GM10248 (cell line): ENCODE measurements around the gene RANBP3.

Experiments used
- CTCF ChIA-PET: fragments of 300-600 bp; sonication (Branson Sonifier 250); formaldehyde crosslinking; extraction: SDS; loops from one replicate; lab custom pipeline; 2021; ENCODE audit warnings: antibody characterized with exemption; lab: Yijun Ruan, JAX
- POLR2A ChIA-PET: fragments of 350-650 bp; sonication (Branson Sonifier 250); formaldehyde crosslinking; extraction: SDS; loops from one replicate; lab custom pipeline; 2020; ENCODE audit warnings: antibody characterized with exemption; lab: Yijun Ruan, JAX
- DNase-seq: peaks from one replicate; pipeline ENCODE4 v3.0.0; 2012; ENCODE audit errors: extremely low spot score
- TF ChIP-seq, protein P1 (sequence below): IDR thresholded peaks from 2 replicates; pipeline ENCODE4 v1.5.1; 2012; ENCODE audit warnings: mild to moderate bottlenecking, low read depth; ENCODE audit errors: extremely low read depth, missing control alignments, control extremely low read depth

The RANBP3 gene

DNA sequence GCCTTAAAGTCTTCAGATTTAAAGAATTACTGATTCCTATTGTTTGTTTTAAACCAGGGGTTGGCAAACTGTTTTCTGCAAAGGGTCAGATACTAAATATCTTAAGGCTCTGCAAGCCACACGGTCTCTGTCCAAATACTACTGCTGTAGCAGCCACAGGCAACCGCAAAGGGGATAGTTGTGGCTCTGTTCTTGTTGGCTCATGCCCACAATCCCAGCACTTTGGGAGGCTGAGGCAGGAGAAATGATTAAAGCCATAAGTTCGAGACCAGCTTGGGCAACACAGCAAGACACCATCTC, 22.4 kb downstream of the RANBP3 start:
- DNase-seq, result no peak
- ChIA-PET POLR2A (no interaction called here), CTCF (interaction anchor here (1.0 to 12.0 kb wide), 4 partner anchors 9 to 67 kb away, joined by 3 to 88 read pairs (median 12); no protein-coding TSS in a partner anchor)
- TF ChIP-seq, protein P1, sequence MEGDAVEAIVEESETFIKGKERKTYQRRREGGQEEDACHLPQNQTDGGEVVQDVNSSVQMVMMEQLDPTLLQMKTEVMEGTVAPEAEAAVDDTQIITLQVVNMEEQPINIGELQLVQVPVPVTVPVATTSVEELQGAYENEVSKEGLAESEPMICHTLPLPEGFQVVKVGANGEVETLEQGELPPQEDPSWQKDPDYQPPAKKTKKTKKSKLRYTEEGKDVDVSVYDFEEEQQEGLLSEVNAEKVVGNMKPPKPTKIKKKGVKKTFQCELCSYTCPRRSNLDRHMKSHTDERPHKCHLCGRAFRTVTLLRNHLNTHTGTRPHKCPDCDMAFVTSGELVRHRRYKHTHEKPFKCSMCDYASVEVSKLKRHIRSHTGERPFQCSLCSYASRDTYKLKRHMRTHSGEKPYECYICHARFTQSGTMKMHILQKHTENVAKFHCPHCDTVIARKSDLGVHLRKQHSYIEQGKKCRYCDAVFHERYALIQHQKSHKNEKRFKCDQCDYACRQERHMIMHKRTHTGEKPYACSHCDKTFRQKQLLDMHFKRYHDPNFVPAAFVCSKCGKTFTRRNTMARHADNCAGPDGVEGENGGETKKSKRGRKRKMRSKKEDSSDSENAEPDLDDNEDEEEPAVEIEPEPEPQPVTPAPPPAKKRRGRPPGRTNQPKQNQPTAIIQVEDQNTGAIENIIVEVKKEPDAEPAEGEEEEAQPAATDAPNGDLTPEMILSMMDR, result no peak

DNA sequence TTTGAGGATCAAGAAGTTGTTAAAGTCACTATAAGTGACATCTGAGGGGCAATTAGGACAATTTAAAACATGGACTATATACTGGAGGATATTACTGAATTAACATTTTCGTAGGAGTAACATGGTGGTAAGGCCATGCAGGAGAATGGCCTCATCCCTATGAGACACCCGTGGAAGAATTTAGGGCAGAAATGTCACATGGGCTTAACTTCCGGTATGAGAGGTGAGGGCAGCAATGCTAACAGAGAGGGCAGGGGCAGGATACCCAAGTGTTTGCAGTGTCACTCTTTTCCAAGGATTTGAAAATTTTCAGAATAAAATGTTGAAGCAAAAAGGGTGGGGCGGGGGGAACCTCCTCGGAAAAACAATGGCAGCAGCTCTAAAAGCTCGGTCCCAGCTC, 23.6 kb downstream of the RANBP3 start:
- POLR2A ChIA-PET, result no interaction called here
- TF ChIP-seq, protein P1, result no peak
- CTCF ChIA-PET, result interaction anchor here (5.4 to 12.0 kb wide), 2 partner anchors 13 to 69 kb away, joined by 20 to 88 read pairs; no protein-coding TSS in a partner anchor
- DNase-seq, result no peak

DNA sequence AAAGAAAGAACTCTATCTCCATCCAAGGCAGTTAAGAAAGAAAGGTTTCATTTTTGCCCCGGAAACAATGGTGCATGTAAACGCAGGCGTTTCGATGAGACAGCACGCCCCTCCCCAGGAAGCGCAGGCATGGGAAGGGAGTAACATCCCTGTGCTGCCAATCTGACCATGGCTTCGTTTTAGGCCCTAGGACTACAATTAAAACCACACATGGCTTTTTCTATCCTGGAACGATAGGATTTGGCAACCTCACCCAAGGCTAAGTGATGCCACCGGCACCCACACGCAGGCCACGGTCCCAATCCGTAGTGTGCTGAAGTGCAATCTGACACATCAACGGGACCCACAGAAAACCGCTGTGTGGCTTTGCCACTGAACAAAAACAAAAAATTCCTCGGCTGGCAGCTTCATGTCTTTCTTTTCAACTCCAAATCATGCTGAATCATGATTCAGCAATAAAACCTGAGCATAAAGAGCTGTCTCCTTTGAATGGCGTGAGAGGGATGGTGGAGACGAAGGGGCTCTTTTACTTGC, 24.2 kb downstream of the RANBP3 start:
- no peak for DNase-seq
- TF ChIP-seq, protein P1, result no peak
- ChIA-PET CTCF (interaction anchor here (1.8 to 12.0 kb wide), 3 partner anchors 10 to 69 kb away, joined by 5 to 88 read pairs (median 20); no protein-coding TSS in a partner anchor), POLR2A (no interaction called here)

DNA sequence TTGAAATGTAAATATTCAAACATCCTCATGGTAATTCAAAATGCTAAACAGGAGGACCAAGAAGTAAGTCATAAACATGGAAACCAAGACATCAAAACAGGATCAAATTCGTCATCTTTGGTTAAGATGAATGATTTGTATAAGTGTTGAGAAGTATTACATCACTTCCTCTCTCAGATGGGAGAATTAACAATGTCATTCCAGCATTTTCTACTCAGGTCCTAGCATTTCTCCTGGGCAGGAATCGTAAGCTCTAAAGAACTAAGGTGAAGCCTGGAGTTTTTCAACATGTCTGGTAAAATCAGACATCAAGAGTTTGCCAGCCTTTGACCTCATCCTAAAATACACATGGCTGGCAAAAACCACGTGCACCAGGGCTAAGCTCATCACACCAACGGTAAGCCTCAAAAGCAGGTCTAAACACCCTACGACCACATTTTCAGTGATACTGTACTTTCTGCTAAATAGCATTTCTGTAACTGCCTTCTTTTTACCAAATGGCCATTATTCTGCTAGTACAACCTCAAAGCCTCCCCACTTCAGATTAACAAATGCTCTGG, 24.8 kb downstream of the RANBP3 start:
- ChIA-PET POLR2A (no interaction called here), CTCF (interaction anchor here (1.0 to 12.0 kb wide), 5 partner anchors 9 to 69 kb away, joined by 3 to 88 read pairs (median 5); no protein-coding TSS in a partner anchor)
- DNase-seq, result no peak
- TF ChIP-seq, protein P1, result no peak

DNA sequence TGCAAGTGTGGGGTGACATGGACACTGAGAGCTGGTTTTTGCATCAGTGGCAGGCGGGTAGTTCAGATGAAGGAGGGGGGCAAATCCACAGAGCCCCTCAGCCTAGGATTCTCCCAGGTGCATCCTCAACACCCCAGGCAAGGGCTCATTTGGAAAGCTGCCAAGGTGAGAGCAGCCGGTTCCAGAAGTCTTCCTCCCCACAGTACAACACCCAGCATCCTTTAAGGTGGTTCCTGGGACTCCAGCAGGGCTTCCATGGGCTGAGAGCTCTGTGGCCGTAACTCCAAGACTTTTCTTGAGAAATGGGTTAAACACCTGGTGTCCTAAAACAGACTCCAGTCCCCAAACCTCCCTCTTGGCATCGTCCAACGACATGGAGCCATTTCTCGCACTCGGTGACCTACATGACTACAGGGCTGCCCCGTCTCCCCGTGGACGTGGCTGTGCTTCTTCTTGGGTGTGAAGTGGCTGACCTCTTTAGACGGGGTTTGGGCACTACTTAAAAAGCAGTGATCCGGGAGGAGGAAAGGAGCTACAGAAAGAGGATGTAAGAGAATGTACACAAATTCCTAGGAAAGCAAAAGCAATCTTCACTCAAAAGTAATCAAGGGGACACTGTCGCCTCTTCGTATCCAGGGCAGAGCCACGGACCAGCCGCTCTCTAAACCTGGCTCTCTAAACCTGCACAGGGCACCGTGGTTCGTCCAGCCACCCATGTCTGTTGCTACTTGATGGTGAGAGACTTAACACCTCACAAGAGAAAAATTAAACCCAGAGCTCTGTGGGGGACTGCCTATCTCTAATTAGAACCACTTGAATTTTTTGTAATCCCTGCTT, 25.5 kb downstream of the RANBP3 start:
- ChIA-PET POLR2A (no interaction called here), CTCF (interaction anchor here (0.8 to 12.0 kb wide), 8 partner anchors 8 to 148 kb away, joined by 3 to 88 read pairs (median 5); partner anchors contain the start of gene NRTN)
- TF ChIP-seq, protein P1, result no peak
- no peak for DNase-seq

DNA sequence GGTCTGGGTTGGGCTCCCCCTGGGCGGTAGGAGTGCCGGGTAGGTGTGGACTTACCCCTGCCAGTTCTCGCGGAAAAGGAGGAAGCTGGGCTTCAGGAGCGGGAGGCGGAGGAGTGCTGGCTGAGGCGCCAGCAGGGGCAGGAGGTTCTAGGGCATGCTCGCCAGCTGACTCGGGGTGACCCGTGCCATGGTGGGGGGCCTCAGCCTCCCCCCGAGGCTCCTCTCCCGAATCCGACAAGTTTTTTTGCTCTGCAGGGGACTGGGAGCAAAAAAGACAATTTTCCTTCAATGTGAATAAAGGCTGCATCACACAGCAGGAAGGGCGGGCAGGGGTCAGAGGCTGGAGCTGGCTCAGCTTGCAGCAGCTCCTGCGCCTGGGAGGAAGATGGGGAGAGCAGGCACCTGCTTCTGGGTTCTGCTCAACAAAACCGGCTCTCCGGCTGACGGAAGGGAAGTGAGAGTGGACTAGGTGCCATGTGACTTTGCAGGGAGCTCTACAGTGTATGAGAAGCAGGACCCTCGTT, 26.5 kb downstream of the RANBP3 start:
- peak; percentile 64 for DNase-seq
- POLR2A ChIA-PET, result no interaction called here
- CTCF ChIA-PET, result interaction anchor here (0.8 to 12.0 kb wide), 5 partner anchors 11 to 147 kb away, joined by 3 to 88 read pairs (median 5); partner anchors contain the start of gene NRTN
- TF ChIP-seq, protein P1, result no peak
